HepG2 (cell line): ENCODE measurements around the gene ACAP3. TPM values are rescaled to one million over a fixed set of nuclear protein-coding genes. Genes with fewer than 3 reads are reported as not detected.
A peak's percentile ranks its signal among the peaks of the same experiment; 100 is the strongest.

Source experiments
- ARID4A ChIP-seq: sonication (generic); formaldehyde crosslinking; IDR thresholded peaks from 2 replicates; pipeline ENCODE4 v1.5.0; 2020; ENCODE audit warnings: mild to moderate bottlenecking, missing genetic modification reagents, borderline replicate concordance
- ARNTL ChIP-seq: sonication (generic); formaldehyde crosslinking; IDR thresholded peaks from 2 replicates; pipeline ENCODE4 v1.4.0; 2020; ENCODE audit warnings: mild to moderate bottlenecking, missing genetic modification reagents
- FOSL1 ChIP-seq: sonication (generic); formaldehyde crosslinking; IDR thresholded peaks from 2 replicates; pipeline ENCODE4 v1.9.0; 2021; ENCODE audit warnings: missing genetic modification reagents, borderline replicate concordance
- GMEB1 ChIP-seq: sonication (generic); formaldehyde crosslinking; IDR thresholded peaks from 2 replicates; pipeline ENCODE4 v1.5.1; 2020; ENCODE audit warnings: missing genetic modification reagents, mild to moderate bottlenecking, borderline replicate concordance
- HMGXB4 ChIP-seq, 2 experiments: sonication (generic) in 1 of 2; formaldehyde crosslinking in 1 of 2; IDR thresholded peaks; 2 replicates each; pipeline versions ENCODE4 v1.4.0 to v1.6.1; 2018 to 2020; ENCODE audit warnings: missing genetic modification reagents in 2 of 2, borderline replicate concordance in 1 of 2, low read depth in 1 of 2, mild to moderate bottlenecking in 1 of 2, missing biosample characterization in 1 of 2
- NFYB ChIP-seq: sonication (generic); formaldehyde crosslinking; IDR thresholded peaks from 2 replicates; pipeline ENCODE4 v1.4.0; 2020; ENCODE audit warnings: missing genetic modification reagents
- RBFOX2 ChIP-seq: fragments of 200-400 bp; formaldehyde crosslinking; IDR thresholded peaks from 2 replicates; pipeline ENCODE4 v1.6.1; 2017; ENCODE audit warnings: low read depth, mild to moderate bottlenecking, low read length
- RNF2 ChIP-seq: fragments of 450-650 bp; conservative IDR thresholded peaks from 2 replicates; pipeline ENCODE4 v1.6.1; 2016; ENCODE audit warnings: low read depth
- SMAD1 ChIP-seq: sonication (generic); formaldehyde crosslinking; IDR thresholded peaks from 2 replicates; pipeline ENCODE4 v1.4.0; 2020; ENCODE audit warnings: missing genetic modification reagents, low read depth, mild to moderate bottlenecking, borderline replicate concordance
- ZNF253 ChIP-seq: sonication (generic); formaldehyde crosslinking; IDR thresholded peaks from 2 replicates; pipeline ENCODE4 v1.8.0; 2022; ENCODE audit warnings: mild to moderate bottlenecking, missing genetic modification reagents, borderline replicate concordance
- ZNF276 ChIP-seq: sonication (generic); formaldehyde crosslinking; IDR thresholded peaks from 2 replicates; pipeline ENCODE4 v1.4.0; 2020; ENCODE audit warnings: mild to moderate bottlenecking, low read depth, missing genetic modification reagents
- ZNF512 ChIP-seq: sonication (generic); formaldehyde crosslinking; IDR thresholded peaks from 2 replicates; pipeline ENCODE4 v1.4.0; 2020; ENCODE audit warnings: mild to moderate bottlenecking, missing genetic modification reagents
- ZNF546 ChIP-seq: sonication (generic); formaldehyde crosslinking; conservative IDR thresholded peaks from 2 replicates; pipeline ENCODE4 v1.8.1; 2023; ENCODE audit warnings: mild to moderate bottlenecking, missing genetic modification reagents
- ZNF558 ChIP-seq: sonication (generic); formaldehyde crosslinking; IDR thresholded peaks from 2 replicates; pipeline ENCODE4 v1.9.0; 2022; ENCODE audit warnings: mild to moderate bottlenecking, missing genetic modification reagents, borderline replicate concordance
- ZZZ3 ChIP-seq: sonication (generic); formaldehyde crosslinking; IDR thresholded peaks from 2 replicates; pipeline ENCODE4 v1.4.0; 2020; ENCODE audit warnings: missing genetic modification reagents, mild to moderate bottlenecking, borderline replicate concordance
- polyA plus RNA-seq, 8 experiments: library from polyadenylated mRNA; depleted of rRNA in 3 of 8; stranded (reverse) in 7 of 8; unstranded in 1 of 8; fragments of >200 nt; fragmentation: Illumina TruSeq in 4 of 8; extraction: Trizol in 4 of 8; gene quantifications; 2 replicates each; pipeline versions ENCODE4 v1.2.1 to v1.2.3, GENCODE V29; 2011 to 2016; ENCODE audit warnings: low read depth in 4 of 8, missing spikeins in 1 of 8, mixed read lengths in 1 of 8; ENCODE audit not compliant: insufficient read depth in 1 of 8
- total RNA-seq, 5 experiments: library from RNA; depleted of rRNA; stranded (reverse); fragments of >200 nt; fragmentation: Illumina TruSeq; extraction: Trizol; gene quantifications; 2 replicates each; pipeline ENCODE4 v1.2.3, GENCODE V29; 2016; ENCODE audit warnings: low read depth in 1 of 5

ACAP3 gene
- total and polyA plus RNA-seq, 2 of the 13 experiments (the other 11 are each of a cell fraction or from before 2014, with no cell fraction given) = 29.4 to 50.8 TPM

GRCh38 chr1:1272341-1273208 is 35.2 kb downstream of the ACAP3 start (continued):
- TF ChIP-seq ZNF276 (CRISPR knock-in tag) (no peak), NFYB (CRISPR knock-in tag) (no peak), FOSL1 (0 out of 2 replicates have a peak, but pooled peaks have one; percentile 7), ZZZ3 (CRISPR knock-in tag) (no peak), RBFOX2 (peak; percentile 14; the same call in 1 of the 2 replicates), ZNF558 (0 out of 2 replicates have a peak, but pooled peaks have one; percentile 10), ZNF546 (CRISPR knock-in tag) (0 out of 2 replicates have a peak, but pooled peaks have one; percentile 18), GMEB1 (CRISPR knock-in tag) (no peak), RNF2 (no peak), ZNF253 (no peak), ARID4A (CRISPR knock-in tag) (peak; percentile 42; the same call in 1 of the 2 replicates), ZNF512 (CRISPR knock-in tag) (0 out of 2 replicates have a peak, but pooled peaks have one; percentile 49), HMGXB4 (CRISPR knock-in tag; IDR thresholded peaks at IDR 0.05; ENCODE audit: borderline replicate concordance in 1 of 2, low read depth in 1 of 2) (0 out of 4 replicates have a peak, but pooled peaks of 1 of the 2 experiments have one; percentile 5), ARNTL (CRISPR knock-in tag) (0 out of 2 replicates have a peak, but pooled peaks have one; percentile 18), SMAD1 (CRISPR knock-in tag) (0 out of 2 replicates have a peak, but pooled peaks have one; percentile 49)
